ENCODE measurements around the gene SLC25A4.
"Not testable (repeated sequence)": the region's sequence is repeated elsewhere in the genome, so short reads cannot be mapped to it uniquely, and the experiment has no call there.

The SLC25A4 gene

DNA sequence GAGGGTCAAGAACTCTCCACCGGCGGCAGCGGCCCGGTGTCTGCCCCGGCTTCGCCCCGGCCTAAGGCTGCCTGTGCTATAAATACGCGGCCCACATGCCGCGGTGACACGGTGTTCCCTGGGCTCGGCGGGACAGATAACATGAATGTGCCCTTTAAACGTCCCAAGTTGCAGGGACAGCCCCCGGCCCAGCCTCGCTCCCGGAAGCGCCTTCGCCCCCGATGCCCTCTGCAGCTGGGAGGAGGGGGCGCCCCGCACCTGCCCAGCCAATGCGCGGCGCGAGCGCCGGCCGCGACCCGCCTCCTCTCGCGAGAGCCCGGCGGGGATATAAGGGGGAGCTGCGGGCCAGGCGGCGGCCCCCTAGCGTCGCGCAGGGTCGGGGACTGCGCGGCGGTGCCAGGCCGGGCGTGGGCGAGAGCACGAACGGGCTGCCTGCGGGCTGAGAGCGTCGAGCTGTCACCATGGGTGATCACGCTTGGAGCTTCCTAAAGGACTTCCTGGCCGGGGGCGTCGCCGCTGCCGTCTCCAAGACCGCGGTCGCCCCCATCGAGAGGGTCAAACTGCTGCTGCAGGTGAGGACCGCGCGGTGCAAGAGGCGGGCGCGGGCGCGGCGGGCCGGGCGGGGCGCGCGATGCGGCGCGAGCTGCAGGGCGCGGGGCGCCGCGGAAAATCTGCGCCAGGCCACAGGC is at the start of gene SLC25A4:
Gene SLC25A4 (plus strand): TSS at position 355 of the 689 bp plus-strand sequence. CDS start 107 bp downstream, at position 462.
- peak; percentile 94 for DNase-seq (ENCODE audit: low read depth, low spot score)

DNA sequence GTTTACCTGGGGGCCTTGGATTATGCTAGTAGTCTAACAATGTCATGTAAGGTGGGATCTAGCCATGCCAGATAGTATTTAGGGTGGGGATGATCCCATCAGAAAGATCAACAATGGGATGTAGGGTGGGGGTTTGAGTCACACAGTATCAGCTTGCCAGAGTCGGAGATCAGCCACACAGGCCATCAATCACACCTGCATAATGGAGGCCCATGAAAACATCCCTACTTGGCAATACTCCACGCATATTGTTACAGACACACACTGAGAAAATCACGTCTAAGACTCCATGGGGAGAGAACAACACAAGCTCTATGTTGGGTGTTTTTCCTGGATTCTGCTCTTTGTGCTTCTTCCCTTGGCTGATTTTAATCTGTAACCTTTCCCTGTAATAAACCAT is 49.5 kb upstream of the SLC25A4 start:
- no peak for DNase-seq (ENCODE audit: low read depth, low spot score)

DNA sequence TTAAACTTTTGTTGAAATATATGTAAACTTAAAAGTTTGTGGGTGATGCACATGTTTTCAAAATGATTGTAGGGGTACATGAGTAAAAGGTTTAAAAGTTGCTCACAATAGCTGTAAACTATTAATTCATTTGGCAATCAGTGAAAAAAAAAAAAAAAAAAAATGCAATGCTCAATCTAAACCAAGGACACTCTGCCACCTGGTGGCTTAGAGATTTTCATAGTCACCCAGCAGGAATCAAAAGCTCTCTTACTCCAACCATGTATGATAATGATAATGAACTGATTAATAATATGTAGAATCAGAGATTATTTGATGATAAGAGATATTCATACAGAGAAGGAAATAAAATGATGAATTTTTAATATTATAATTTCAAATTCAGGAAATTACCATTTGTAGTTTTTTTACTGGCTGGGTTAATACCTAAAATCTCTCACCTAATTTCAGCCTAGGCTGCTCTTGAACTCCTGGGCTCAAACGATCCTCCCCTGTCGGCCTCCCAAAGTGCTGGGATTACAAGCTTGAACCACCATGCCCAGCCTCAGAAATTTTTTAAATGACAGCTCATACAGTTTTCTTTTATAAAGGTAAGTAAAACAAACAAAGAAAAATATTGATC is 46.9 kb upstream of the SLC25A4 start:
- DNase-seq (ENCODE audit: low read depth, low spot score) = peak; percentile 61

DNA sequence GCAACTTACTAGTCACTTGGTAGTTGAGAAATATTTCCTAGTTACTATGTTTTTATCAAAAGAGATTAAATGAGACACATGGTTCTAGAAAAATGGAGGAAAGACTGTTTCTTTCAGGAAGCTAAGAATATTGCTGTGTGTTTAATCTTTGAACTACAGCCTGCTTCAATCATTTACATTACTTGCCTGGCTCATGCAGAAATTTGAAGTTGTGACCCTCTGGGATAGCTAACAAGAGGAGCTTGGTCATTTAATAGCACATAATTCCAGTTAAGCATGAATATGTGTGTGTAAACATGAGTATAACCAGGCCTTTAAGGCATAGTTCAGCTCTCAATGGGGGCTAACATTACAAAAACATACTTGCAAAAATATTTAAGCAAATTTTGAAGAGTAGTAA is 44.6 kb upstream of the SLC25A4 start:
- no peak for DNase-seq (ENCODE audit: low read depth, low spot score)

DNA sequence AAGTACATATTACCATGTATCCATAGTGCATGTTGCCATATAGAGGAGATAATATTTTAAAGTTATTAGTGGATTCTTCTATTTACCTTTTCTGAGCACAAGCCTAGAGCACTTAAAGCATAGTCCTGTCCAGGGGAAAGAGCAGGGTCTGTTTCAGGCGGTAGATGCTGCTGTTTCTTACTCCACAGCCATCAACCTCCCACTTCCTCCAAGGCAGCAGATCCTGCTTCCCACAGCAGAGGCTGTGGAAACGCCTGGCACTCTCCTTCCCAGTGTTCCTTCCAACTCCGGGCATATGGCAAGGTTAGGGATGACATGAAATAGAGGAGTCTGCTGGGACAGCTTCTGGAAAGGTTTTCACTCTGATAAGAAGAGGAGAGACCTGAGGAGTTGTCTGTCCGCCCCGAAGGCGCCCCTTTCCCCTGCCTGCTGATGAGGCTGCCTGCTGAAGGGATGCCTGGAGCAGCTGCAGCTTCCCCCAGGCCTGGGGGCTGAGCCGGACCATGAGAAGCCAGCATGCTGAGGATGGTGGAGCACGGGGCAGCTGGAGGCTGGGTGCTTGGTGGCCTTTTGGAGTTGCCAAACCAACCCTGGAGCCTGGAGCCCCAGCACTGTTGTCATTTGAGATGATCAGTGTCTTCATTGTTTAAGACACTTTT is 43.9 kb upstream of the SLC25A4 start:
- no peak for DNase-seq (ENCODE audit: low read depth, low spot score)

DNA sequence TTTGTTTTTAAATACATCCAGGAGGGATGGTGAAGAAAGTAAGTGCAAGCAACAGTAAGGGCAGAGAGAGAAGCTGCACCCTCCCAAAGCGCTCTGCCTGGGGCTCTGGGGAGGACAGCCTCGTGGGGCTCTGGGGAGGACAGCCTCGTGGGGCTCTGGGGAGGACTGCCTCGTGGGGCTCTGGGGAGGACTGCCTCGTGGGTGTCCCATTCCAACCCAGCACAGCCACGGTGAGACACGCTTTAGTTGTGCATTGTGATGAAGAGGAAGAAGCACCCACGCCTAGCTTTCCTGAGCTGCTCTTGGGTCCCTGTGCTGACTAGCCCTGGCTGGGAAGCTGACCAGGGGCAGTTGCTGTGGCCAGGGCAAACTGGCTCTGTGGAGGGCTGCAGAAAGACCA is 43.1 kb upstream of the SLC25A4 start:
- no peak for DNase-seq (ENCODE audit: low read depth, low spot score)

DNA sequence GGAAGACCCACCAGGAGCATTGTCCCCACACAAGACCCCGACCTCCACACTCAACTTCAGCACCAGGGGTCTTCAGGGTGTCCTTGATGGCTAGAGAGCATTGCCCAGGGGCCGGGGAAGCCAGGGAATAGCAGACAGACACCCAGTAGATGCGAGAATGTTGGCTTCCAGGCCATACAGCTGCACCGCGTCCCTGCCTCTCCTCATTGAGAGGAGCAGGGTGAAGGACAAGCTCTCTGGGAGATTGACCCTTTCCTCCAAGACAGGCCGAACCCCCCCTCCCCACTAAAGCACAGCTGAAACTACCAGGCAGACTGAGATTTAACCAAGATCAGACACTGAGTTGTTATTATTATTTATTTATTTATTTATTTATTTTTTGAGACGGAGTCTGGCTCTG is 42.6 kb upstream of the SLC25A4 start:
- no peak for DNase-seq (ENCODE audit: low read depth, low spot score)

DNA sequence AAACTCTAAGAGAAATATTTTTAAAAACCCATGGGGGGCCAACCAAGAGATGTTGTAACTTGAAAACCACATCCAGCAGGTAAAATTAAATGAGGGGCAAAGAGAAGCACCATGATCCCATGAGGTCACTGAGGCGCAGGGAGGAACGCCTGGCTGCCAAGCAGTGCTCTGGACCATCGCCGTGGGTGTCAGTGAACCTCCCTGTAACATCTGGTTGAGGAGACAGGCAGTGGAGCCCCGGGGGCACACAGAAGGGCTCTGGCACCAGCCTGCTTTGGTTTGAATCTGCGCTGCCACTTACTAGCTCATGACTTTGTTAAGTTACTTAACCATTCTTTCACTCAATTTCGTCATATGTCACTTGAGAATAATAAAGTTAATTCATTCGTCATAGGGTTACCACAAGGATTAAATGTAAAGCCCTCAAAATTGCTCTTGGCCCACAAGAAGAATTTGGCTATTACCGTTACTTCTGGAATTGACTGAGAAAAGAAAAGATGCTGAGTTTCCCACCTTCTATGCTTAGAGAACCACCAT is 41.6 kb upstream of the SLC25A4 start:
- no peak for DNase-seq (ENCODE audit: low read depth, low spot score)

DNA sequence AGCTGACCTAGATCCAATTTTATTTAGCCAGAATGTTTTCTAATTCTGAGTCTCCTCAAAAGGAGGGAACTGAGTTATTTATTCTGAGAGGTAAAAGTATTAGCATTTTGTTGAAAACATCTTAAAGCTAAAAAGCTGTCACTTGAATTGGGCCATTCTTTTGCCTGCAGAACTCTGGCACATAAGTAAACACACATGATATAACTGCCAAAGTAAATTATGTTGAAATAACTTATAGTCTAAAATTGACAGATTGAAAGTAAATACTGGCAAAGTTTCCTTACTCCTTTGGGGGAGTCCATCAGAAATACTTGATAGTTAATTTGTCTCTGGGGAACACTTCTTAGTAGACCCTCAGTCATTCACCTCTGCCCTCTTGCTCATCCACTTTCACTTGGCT is 38.3 kb upstream of the SLC25A4 start:
- no peak for DNase-seq (ENCODE audit: low read depth, low spot score)

DNA sequence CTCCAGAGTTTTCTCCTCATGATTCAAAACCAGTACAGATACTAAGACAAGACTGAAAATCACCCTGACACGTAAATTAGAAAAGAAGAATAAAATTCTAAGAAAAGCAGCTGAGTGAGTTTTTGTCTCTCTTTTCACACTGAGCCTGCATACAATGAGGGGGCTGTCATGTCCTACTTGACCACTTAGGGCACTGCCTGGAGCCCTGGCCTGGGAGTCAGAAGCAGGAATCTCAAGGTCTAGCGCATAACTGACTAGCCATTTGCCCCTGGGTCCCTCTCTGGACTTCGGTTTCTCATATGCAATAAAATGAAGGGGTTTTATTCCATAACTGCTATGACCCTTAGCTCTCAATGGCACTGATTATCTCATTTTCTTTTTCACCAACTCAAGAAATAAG is 36.7 kb upstream of the SLC25A4 start:
- DNase-seq (ENCODE audit: low read depth, low spot score) = no peak

DNA sequence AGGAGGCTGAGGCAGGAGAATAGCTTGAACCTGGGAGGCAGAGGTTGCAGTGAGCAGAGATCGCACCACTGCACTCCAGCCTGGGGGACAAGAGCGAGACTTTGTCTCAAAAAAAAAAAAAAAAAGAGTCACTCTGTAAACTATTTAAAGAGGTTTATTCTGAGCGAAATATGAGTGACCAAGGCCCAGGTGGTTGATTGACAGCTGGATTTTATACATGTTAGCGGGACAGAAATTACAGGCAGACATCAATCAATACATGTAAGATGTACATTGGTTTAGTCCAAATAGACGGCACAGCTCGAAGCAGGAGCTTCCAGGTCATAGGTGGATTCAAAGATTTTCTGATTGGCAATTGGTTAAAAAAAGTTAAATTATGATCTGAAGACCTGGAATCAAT is 35.5 kb upstream of the SLC25A4 start:
- DNase-seq (ENCODE audit: low read depth, low spot score) = not testable (repeated sequence)

DNA sequence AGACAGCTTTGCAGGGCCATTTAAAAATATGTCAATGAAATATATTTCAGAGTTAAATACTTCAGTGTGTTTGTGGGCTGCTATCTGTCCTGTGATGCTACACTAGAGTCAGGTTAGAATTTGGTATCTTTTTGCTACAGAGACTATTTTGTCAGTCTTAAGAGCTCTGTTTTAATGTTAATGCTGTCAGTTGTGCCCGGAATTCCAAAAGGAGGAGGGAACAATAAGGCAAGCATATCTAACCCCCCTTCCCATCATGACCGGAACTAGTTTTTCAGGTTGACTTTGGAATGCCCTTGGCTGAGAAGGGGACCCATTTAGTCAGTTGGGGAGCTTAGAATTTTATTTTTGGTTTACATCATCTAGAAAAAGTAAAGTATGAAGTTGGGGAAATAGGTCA is 34.9 kb upstream of the SLC25A4 start:
- DNase-seq (ENCODE audit: low read depth, low spot score) = no peak

DNA sequence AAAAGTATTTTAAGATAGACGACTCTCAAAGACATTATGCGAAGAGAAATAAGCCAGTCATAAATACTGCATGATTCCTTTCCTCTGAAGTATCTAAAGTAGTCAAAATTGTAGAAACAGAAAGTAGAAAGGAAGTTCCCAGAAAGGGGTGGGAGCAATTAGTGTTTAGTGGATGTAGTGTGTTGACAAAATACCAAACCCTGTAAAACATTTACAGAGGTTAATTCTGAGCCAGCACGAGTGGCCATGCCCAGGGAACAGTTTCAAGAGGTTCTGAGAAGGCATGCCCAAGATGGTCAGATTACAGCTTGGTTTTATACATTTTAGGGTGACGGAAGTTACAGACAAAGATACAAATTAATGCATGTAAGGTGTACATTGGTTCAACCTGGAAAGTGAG is 34.4 kb upstream of the SLC25A4 start:
- DNase-seq (ENCODE audit: low read depth, low spot score) = no peak

DNA sequence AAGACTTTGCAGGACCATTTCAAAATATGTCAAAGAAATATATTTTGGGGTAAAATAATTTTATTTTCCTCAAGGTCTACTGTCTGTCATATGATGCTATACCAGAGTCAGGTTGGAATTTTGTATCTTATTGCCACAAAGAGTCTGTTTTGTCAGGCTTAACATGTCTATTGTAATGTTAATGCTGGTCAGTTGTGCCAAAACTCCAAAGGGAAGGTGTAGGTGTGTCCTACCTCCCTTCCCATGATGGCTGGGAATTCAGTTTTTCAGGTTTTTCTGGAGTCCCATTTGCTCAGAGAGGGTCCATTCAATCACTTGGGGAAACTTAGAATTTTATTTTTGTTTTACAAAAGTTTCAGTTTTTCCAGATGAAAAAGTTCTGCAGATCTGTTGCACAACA is 33.3 kb upstream of the SLC25A4 start:
- DNase-seq (ENCODE audit: low read depth, low spot score) = no peak

DNA sequence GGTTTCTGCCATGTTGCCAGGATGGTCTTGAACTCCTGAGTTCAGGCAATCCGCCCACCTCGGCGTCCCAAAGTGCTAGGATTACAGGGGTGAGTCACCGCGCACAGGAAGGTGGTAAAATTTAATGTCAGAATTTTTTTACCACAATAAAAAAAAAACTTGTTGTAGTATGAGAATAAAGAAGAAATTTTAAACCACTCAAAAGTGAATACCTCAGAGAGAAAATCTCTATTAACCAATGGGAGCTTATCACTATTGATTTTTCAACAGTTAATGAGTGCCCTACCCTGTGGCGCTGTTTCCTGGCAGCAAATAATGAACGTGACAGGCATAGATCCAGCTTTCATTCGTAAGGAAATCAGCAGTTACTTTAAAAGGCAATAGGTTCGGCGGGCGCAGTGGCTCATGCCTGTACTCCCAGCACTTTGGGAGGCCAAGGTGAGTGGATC is 32.7 kb upstream of the SLC25A4 start:
- DNase-seq (ENCODE audit: low read depth, low spot score) = no peak

DNA sequence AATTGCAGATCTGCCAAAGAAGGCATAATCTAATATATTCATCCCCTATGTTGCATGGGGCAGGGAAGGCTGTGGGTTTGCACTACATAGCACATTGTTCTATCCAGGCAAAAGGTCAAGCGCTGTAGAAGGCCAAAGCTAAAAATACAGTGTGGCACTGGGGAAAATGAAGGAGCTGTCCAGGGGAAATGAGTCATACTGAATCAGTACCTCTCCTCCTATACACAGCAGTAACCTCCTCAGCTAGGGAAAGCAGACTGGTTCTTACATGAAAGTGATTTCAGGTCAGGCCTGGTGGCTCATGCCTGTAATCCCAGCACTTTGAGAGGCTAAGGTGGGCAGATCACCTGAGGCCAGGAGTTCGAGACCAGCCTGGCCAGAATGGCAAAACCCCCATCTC is 31.0 kb upstream of the SLC25A4 start:
- peak; percentile 92 for DNase-seq (ENCODE audit: low read depth, low spot score)

DNA sequence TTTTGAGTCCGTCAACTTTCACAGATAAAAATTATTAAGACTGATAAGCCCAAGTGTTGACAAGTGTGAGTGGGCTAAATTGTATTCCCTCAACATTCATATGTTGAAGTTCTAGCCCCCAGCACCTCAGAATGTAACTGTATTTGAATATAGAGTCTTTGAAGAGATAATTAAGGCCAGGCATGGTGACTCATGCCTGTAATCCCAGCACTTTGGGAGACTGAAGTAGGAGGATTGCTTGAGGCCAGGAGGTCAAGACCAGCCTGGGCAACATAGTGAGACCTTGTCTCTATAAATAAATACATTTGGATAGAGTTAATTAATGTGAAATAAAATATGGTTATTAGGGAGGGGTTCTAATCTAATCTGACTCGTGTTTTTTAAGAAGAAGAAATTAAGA is 29.7 kb upstream of the SLC25A4 start:
- no peak for DNase-seq (ENCODE audit: low read depth, low spot score)

DNA sequence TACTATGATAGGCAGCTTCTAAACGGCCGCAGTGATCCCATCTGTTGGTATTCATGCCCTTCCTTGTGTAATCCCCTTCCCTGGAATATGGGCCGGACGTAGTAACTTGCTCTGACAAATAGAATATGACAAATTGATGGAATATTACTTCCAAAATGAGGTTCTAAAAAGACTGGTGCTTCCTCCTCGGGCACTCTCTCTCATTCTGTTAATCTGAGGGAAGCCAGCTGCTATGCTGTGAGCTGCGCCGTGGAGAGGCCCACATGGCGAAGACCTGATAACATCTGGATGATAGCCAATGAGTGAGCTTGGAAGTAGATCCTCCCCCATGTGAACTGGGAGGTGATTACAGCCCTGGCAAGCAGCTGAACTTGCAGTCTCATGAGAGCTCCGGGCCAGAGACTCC is 27.2 kb upstream of the SLC25A4 start:
- DNase-seq (ENCODE audit: low read depth, low spot score) = peak; percentile 40

DNA sequence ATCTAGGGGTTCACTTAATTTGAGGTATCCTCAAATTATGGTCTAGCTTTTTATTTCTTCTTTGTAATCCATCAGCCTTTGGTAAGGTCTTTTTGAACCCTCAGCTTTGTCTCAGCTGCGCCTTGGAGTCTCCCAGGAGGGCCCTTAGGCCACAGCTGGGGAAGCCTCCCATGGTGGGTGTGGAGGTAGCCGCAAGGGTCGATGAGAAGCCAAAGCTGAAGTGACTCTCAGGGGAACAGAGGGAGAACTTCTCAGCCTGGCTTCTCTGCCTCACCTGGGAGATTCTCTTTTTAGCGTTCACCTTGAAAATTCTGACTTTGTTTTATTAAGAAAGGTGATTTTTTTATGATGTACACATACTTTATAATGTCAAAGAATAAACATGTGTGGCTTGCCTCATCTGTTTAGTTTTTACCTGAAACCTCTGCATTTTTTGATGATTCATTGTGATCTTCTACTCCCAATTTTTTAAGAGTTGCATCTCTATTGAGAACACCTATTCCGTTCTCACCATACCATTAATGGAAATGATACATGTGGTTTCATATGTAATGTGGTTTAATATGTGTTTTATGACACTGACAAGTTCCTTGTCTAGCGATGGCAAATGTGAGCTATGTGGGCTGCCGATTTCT is 25.6 kb upstream of the SLC25A4 start:
- DNase-seq (ENCODE audit: low read depth, low spot score) = no peak

DNA sequence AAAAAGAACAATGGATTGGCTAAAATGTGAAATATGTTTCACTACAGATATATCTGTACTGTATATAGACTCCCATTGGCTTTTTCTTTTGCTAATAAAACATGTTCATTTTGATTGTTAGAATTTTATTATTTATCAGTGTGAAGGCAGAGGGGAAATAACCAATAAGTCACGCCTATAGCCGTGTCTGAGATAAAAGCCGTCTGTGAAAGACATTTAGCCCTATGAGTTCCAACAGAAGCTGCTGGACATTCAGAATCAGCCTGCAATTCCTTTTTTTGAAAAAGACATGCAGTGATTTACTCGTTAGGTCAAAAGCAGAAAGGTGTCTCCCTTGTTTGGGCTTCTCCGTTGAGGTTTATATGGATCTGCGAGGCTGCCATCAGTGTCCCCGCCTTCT is 24.2 kb upstream of the SLC25A4 start:
- DNase-seq (ENCODE audit: low read depth, low spot score) = no peak

DNA sequence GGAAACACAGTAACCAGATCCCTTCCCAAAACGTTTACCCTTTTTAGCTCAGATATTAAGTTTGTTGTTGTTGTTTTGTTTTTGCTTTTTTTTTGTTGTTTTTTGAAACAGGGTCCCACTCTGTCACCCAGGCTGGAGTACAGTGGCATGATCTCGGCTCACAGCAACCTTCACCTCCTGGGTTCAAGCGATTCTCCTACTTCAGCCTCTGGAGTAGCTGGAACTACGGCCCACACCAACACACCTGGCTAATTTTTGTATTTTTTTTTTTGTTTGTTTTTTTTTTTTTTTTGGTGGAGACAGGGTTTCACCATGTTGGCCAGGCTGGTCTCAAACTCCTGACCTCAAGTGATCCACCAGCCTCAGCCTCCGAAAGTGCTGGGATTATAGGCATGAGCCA is 23.6 kb upstream of the SLC25A4 start:
- not testable (repeated sequence) for DNase-seq (ENCODE audit: low read depth, low spot score)

DNA sequence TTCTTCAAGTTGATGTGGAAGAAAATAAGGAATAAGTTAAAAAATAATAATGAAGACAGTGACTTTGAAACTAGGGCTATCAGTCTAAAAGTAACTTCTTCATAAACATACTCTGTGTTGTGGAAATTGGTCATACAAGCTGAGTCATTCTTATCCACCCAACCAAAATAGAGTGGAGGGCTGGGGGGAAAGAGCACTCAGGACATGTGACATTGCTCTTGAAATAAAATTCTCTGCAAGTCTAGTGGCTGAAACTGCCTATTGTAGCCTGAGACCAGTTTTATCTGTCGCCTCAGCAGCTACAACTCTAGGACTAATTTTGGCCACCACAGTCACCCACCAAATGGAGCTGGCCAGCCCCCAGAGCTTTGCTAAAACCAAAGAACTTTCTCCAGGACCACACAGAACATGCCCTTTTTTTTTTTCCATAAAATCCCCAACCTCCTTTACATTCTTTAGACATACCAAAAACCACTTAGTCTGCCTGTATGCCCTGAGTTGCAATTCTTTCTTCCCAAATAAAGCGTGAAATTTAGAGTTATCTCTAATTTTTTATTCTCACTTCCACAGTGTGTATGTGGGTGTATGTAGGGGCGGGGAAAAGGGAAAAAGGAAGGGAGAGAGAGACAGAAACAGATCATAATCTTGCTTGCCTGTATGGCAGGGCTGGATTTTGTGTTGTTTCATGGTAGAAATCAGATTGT is 23.0 kb upstream of the SLC25A4 start:
- DNase-seq (ENCODE audit: low read depth, low spot score) = peak; percentile 22
